ENCODE measurements around the gene PRM1. TPM values are rescaled to one million over a fixed set of nuclear protein-coding genes. Genes with fewer than 3 reads are reported as not detected.

PRM1 gene
- total and polyA plus RNA-seq, 4 donors = not detected

DNA sequence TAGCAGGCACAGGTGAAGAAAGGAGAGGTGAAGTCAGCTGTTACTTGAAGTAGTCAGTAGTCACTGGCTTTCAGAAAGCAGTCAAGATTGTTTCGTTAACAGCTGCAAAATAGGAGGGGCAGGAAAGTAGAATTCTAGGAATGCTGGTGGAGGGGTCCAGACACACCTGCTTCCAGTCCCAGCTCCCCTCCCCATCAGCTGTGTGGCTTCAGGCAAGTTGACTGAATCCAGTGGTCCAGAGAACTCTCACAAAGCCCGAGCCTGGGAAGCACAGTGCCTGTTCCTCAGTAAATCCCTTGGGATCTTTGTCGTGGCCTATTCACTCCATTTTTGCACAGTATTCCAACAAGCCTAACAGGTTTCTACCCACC, 20.5 kb downstream of the PRM1 start:
- H3K27ac ChIP-seq (ENCODE audit: low read depth in 1 of 2, low read length in 2 of 2) = no peak overlapping the region
- no peak overlapping the region for H3K4me3 ChIP-seq (ENCODE audit: low read depth in 1 of 3, low read length in 3 of 3)
- DNase-seq (ENCODE audit: low spot score) = no peak
- peaks cover 2 to 31% (median 23%) of the 10 kb centered on the region in 4 donors for H3K4me1 ChIP-seq (ENCODE audit: control insufficient read depth in 4 of 4, insufficient read depth in 4 of 4, low read length in 3 of 4)
- no peaks in the 10 kb centered on the region for H3K9me3 ChIP-seq (ENCODE audit: control insufficient read depth in 4 of 4, low read length in 3 of 4)
- H3K9ac ChIP-seq (ENCODE audit: low read depth in 1 of 2, low read length in 2 of 2) = no peak overlapping the region
- no peaks in the 10 kb centered on the region for H3K36me3 ChIP-seq (ENCODE audit: control insufficient read depth in 4 of 4, insufficient read depth in 3 of 4, low read depth in 1 of 4, low read length in 3 of 4)
- TF ChIP-seq FOXA2 (IDR thresholded peaks at IDR 0.05) (no peak), RXRA (IDR thresholded peaks at IDR 0.05) (no peak), HNF4G (IDR thresholded peaks at IDR 0.05) (no peak)
- TF ChIP-seq, protein P1, sequence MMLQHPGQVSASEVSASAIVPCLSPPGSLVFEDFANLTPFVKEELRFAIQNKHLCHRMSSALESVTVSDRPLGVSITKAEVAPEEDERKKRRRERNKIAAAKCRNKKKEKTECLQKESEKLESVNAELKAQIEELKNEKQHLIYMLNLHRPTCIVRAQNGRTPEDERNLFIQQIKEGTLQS (IDR thresholded peaks at IDR 0.05) = no peak
- TF ChIP-seq, protein P2, sequence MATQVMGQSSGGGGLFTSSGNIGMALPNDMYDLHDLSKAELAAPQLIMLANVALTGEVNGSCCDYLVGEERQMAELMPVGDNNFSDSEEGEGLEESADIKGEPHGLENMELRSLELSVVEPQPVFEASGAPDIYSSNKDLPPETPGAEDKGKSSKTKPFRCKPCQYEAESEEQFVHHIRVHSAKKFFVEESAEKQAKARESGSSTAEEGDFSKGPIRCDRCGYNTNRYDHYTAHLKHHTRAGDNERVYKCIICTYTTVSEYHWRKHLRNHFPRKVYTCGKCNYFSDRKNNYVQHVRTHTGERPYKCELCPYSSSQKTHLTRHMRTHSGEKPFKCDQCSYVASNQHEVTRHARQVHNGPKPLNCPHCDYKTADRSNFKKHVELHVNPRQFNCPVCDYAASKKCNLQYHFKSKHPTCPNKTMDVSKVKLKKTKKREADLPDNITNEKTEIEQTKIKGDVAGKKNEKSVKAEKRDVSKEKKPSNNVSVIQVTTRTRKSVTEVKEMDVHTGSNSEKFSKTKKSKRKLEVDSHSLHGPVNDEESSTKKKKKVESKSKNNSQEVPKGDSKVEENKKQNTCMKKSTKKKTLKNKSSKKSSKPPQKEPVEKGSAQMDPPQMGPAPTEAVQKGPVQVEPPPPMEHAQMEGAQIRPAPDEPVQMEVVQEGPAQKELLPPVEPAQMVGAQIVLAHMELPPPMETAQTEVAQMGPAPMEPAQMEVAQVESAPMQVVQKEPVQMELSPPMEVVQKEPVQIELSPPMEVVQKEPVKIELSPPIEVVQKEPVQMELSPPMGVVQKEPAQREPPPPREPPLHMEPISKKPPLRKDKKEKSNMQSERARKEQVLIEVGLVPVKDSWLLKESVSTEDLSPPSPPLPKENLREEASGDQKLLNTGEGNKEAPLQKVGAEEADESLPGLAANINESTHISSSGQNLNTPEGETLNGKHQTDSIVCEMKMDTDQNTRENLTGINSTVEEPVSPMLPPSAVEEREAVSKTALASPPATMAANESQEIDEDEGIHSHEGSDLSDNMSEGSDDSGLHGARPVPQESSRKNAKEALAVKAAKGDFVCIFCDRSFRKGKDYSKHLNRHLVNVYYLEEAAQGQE (IDR thresholded peaks at IDR 0.05) = no peak
- TF ChIP-seq, protein P3, sequence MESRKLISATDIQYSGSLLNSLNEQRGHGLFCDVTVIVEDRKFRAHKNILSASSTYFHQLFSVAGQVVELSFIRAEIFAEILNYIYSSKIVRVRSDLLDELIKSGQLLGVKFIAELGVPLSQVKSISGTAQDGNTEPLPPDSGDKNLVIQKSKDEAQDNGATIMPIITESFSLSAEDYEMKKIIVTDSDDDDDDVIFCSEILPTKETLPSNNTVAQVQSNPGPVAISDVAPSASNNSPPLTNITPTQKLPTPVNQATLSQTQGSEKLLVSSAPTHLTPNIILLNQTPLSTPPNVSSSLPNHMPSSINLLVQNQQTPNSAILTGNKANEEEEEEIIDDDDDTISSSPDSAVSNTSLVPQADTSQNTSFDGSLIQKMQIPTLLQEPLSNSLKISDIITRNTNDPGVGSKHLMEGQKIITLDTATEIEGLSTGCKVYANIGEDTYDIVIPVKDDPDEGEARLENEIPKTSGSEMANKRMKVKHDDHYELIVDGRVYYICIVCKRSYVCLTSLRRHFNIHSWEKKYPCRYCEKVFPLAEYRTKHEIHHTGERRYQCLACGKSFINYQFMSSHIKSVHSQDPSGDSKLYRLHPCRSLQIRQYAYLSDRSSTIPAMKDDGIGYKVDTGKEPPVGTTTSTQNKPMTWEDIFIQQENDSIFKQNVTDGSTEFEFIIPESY (IDR thresholded peaks at IDR 0.05) = no peak
- WGBS = 92% methylated on average over 3 of the region's 3 CpGs
- no peaks in the 10 kb centered on the region for H3K27me3 ChIP-seq (ENCODE audit: control insufficient read depth in 4 of 4, insufficient read depth in 4 of 4, low read length in 3 of 4)

DNA sequence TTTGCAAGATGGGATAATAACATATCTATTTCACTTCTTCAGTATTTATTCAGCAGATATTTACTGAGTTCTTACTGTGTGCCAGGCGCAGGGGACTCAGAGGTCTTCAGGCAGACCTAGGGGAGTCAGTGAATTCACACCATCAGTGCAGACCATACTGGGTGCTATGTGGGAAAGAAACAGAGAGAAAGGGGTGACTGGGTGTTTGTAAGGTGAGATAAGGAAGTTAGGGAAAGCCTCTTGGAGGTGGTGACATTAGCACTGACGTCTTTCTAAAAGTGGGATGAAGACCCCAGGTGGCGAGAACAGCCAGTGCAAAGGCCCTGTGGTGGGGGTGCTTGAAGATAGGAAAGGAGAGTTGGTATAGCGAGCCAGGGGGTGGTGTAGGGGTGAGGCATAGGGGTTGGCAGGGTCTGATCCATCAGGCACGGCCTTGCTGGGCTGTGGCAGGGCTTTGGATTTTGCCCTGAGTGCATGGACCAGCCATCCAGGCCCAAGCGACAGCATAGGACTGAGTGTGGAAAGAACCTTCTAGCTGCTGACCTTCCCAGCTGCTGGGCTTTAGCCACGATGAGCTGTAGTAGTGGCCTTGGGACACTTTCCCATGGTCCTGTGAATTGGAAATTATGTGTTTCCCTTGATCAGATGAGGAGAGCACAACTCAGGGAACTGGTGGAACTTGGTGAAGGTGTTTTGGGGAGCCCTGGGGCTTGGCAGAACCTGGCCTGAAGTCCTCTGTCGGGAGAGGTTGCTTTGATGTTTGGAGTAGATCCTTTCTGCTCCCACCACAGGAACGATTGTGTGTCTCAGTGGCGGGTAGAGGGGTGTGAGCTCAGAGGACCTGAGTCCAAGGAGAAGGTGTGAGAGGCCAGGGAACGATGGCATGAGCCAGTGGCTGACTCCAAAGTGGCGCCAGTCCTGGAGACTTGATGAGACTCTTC, 21.2 kb downstream of the PRM1 start:
- no peak for TF ChIP-seq FOXA1 (IDR thresholded peaks at IDR 0.05)
- TF ChIP-seq RXRA (IDR thresholded peaks at IDR 0.05) = peak in 1 of 2 donors; percentile 23
- TF ChIP-seq HNF4A (conservative IDR thresholded peaks at IDR 0.05) = peak; percentile 62 to 65
- no peak for TF ChIP-seq HNF4G (IDR thresholded peaks at IDR 0.05)
- Histone ChIP-seq H3K9me3 (ENCODE audit: control insufficient read depth in 4 of 4, low read length in 3 of 4) (no peaks in the 10 kb centered on the region), H3K9ac (ENCODE audit: low read depth in 1 of 2, low read length in 2 of 2) (no peak overlapping the region), H3K4me3 (ENCODE audit: low read depth in 1 of 3, low read length in 3 of 3) (no peak overlapping the region), H3K36me3 (ENCODE audit: control insufficient read depth in 4 of 4, insufficient read depth in 3 of 4, low read depth in 1 of 4, low read length in 3 of 4) (no peaks in the 10 kb centered on the region), H3K4me1 (ENCODE audit: control insufficient read depth in 4 of 4, insufficient read depth in 4 of 4, low read length in 3 of 4) (peaks cover 6 to 37% (median 26%) of the 10 kb centered on the region in 4 donors), H3K27ac (ENCODE audit: low read depth in 1 of 2, low read length in 2 of 2) (peak overlapping the region in 1 of 2 donors; percentile 63), H3K27me3 (ENCODE audit: control insufficient read depth in 4 of 4, insufficient read depth in 4 of 4, low read length in 3 of 4) (no peaks in the 10 kb centered on the region)
- 84% methylated on average over 12 of the region's 12 CpGs for WGBS
- DNase-seq (ENCODE audit: low spot score) = no peak
